Testis (tissue), 3 donors: ENCODE results near the gene ARRDC1. TPM values are rescaled to one million over a fixed set of nuclear protein-coding genes. Genes with fewer than 3 reads are reported as not detected.
A peak's percentile ranks its signal among the peaks of the same experiment; 100 is the strongest.

Experiments
- DNase-seq: peaks from one replicate; pipeline ENCODE4 v3.0.0-alpha.2; 2019
- H3K27ac ChIP-seq, 2 donors: fragments of 200-600 bp; sonication (generic); one replicate each; pipeline ENCODE4 v1.5.1; 2019
- H3K27me3 ChIP-seq: fragments of 200-600 bp; sonication (generic); one replicate; pipeline ENCODE4 v1.5.1; 2019
- H3K36me3 ChIP-seq: fragments of 200-600 bp; sonication (generic); one replicate; pipeline ENCODE4 v1.5.1; 2017; ENCODE audit warnings: low read depth; ENCODE audit errors: missing control alignments
- H3K4me1 ChIP-seq: fragments of 200-600 bp; sonication (generic); one replicate; pipeline ENCODE4 v1.5.1; 2019
- H3K4me3 ChIP-seq, 2 donors: fragments of 200-600 bp; sonication (generic); one replicate each; pipeline ENCODE4 v1.5.1; 2017 to 2019
- H3K9me3 ChIP-seq: fragments of 200-600 bp; sonication (generic); one replicate; pipeline ENCODE4 v1.5.1; 2017
- POLR2A ChIP-seq: fragments of 450-650 bp; IDR thresholded peaks from one replicate; pipeline ENCODE4 v1.6.1; 2017; ENCODE audit warnings: antibody characterized with exemption, mild to moderate bottlenecking, moderate library complexity
- whole genome bisulfite sequencing, 2 donors: methylation state at CpG; one replicate each; pipeline ENCODE4 v1.1.5; 2018; 5-methylcytosine and 5-hydroxymethylcytosine counted together
- intact Hi-C: fragments of 100-400 bp; cut with DNase I; formaldehyde crosslinking; loops from one replicate; pipeline ENCODE4 v1.15.1; 2023; ENCODE audit warnings: low total_unique reads
- polyA plus RNA-seq: library from polyadenylated mRNA; stranded (reverse); fragments of 350-450 nt; fragmentation: Illumina TruSeq; extraction: RNeasy Lipid Tissue Mini Kit (QIAGEN cat#74804); gene quantifications from one replicate; pipeline ENCODE4 v1.2.3, GENCODE V29; 2014; ENCODE audit warnings: low read depth, low replicate concordance; ENCODE audit not compliant: insufficient read depth
- total RNA-seq, 2 donors: library from RNA; depleted of rRNA; stranded (reverse); fragments of >200 nt; gene quantifications; one replicate each; pipeline ENCODE4 v1.2.3, GENCODE V29; 2016
- TF ChIP-seq, protein P1 (sequence below), 3 experiments: fragments of 450-650 bp in 2 of 3; fragments of 200-600 bp in 1 of 3; sonication (generic) in 1 of 3; IDR thresholded peaks; one replicate each; pipeline ENCODE4 v1.5.1; 2016 to 2019; ENCODE audit warnings: antibody characterized with exemption in 3 of 3, mild to moderate bottlenecking in 2 of 3, moderate library complexity in 1 of 3

ARRDC1 gene
- total and polyA plus RNA-seq, 3 donors from 2014 or later, result 36.8 to 47.6 (median 38.2) TPM

- Histone ChIP-seq H3K4me3 (no peak overlapping the region), H3K9me3 (no peaks in the 10 kb centered on the region), H3K4me1 (peaks cover 19% of the 10 kb centered on the region), H3K36me3 (no peaks in the 10 kb centered on the region), H3K27ac (no peak overlapping the region), H3K27me3 (no peaks in the 10 kb centered on the region)
- TF ChIP-seq POLR2A, result no peak
- TF ChIP-seq, protein P1, sequence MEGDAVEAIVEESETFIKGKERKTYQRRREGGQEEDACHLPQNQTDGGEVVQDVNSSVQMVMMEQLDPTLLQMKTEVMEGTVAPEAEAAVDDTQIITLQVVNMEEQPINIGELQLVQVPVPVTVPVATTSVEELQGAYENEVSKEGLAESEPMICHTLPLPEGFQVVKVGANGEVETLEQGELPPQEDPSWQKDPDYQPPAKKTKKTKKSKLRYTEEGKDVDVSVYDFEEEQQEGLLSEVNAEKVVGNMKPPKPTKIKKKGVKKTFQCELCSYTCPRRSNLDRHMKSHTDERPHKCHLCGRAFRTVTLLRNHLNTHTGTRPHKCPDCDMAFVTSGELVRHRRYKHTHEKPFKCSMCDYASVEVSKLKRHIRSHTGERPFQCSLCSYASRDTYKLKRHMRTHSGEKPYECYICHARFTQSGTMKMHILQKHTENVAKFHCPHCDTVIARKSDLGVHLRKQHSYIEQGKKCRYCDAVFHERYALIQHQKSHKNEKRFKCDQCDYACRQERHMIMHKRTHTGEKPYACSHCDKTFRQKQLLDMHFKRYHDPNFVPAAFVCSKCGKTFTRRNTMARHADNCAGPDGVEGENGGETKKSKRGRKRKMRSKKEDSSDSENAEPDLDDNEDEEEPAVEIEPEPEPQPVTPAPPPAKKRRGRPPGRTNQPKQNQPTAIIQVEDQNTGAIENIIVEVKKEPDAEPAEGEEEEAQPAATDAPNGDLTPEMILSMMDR (IDR thresholded peaks at IDR 0.05), result no peak
- intact Hi-C loops, result no loop called here
- 88% methylated on average over 5 of the region's 5 CpGs for WGBS, 2 donors
- no peak for DNase-seq
These were observed 28.5 kb downstream of the ARRDC1 start for GRCh38 chr9:137634016-137634415.

DNA sequence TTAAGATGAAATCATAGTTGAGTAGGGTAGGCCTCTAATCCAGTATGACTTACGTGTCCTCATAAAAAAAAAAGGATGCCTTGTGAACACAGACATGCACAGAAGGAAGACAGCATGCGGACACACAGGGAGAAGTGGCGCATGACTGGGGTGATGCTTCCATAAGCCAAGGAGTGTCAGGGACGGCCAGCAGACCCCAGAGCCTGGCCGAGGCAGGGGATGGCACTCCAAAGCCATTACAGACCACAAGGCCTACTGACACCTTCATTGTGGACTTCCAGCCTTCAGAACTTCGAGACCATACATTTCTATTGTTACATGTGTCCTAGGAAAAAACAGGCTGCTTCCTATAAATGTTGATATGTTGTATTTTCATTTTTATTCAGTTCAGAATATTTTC, 33.2 kb downstream of the ARRDC1 start:
- no peaks in the 10 kb centered on the region for H3K9me3 ChIP-seq
- TF ChIP-seq, protein P1 (IDR thresholded peaks at IDR 0.05), result no peak
- TF ChIP-seq POLR2A, result no peak
- 90 to 97% methylated on average over 6 of the region's 6 CpGs for WGBS, 2 donors
- no peak overlapping the region for H3K27ac ChIP-seq
- intact Hi-C loops, result no loop called here
- H3K27me3 ChIP-seq, result no peaks in the 10 kb centered on the region
- H3K36me3 ChIP-seq, result no peaks in the 10 kb centered on the region
- no peak overlapping the region for H3K4me3 ChIP-seq
- DNase-seq, result no peak
- H3K4me1 ChIP-seq, result peaks cover 20% of the 10 kb centered on the region

DNA sequence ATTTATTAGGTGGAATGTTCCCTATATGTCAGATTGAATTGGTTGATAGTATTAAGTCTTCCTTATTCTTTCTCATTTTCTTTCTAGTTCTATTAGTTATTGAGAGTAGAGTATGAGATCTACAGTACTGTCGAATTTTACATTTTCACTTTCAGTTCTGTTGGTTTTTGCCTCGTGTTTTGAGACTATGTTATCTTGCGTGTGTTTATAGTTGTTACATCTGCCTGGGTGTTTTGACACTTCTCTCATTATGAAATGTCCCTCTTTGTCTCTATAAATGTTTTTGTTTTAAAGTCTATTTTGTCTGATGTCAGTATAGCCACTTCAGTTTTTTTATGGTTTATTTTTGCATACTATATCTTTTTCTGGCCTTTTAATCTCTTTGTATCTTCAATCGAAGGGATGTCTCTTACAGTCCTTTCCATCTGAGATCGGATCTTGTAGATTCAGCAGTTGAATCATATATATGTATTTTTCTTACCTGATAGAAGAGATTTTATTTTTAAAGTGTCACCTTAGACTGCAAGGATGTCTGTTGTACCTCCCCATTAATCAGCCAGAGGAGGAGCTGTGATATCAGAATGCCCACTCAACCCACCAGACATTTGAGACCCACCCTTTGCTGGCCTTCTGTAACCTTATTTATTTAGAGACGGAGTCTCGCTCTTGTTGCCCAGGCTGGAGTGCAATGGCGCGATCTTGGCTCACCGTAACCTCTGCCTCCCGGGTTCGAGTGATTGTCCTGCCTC, 34.0 kb downstream of the ARRDC1 start:
- H3K4me3 ChIP-seq, result no peak overlapping the region
- H3K9me3 ChIP-seq, result no peaks in the 10 kb centered on the region
- H3K36me3 ChIP-seq, result no peaks in the 10 kb centered on the region
- peaks cover 20% of the 10 kb centered on the region for H3K4me1 ChIP-seq
- peak overlapping the region; percentile 51 to 76 for H3K27ac ChIP-seq
- 62 to 63% methylated on average over 12 of the region's 12 CpGs for WGBS, 2 donors
- no peak for DNase-seq
- H3K27me3 ChIP-seq, result no peaks in the 10 kb centered on the region
- intact Hi-C loops, result no loop called here
- TF ChIP-seq, protein P1 (IDR thresholded peaks at IDR 0.05), result no peak
- TF ChIP-seq POLR2A, result no peak

- 70 to 87% methylated on average over 5 of the region's 5 CpGs for WGBS, 2 donors
- DNase-seq, result no peak
- Histone ChIP-seq H3K27ac (peak overlapping the region; percentile 16 to 76), H3K27me3 (no peaks in the 10 kb centered on the region), H3K4me3 (no peak overlapping the region), H3K9me3 (no peaks in the 10 kb centered on the region), H3K4me1 (peaks cover 24% of the 10 kb centered on the region), H3K36me3 (no peaks in the 10 kb centered on the region)
- intact Hi-C loops, result no loop called here
- TF ChIP-seq POLR2A, result no peak
- TF ChIP-seq, protein P1 (IDR thresholded peaks at IDR 0.05), result no peak
These were observed 35.4 kb downstream of the ARRDC1 start for GRCh38 chr9:137640862-137641261.

- 57 to 74% methylated on average over 10 of the region's 10 CpGs for WGBS, 2 donors
- intact Hi-C loops, result no loop called here
- Histone ChIP-seq H3K27me3 (no peaks in the 10 kb centered on the region), H3K27ac (peak overlapping the region in 1 of 2 donors; percentile 41), H3K4me1 (peaks cover 24% of the 10 kb centered on the region), H3K36me3 (no peaks in the 10 kb centered on the region), H3K4me3 (no peak overlapping the region), H3K9me3 (no peaks in the 10 kb centered on the region)
- peak; percentile 89 for DNase-seq
- TF ChIP-seq POLR2A, result no peak
- TF ChIP-seq, protein P1 (IDR thresholded peaks at IDR 0.05), result no peak
These were observed 36.7 kb downstream of the ARRDC1 start for GRCh38 chr9:137642118-137642601.
